Body of pancreas (tissue), 4 donors: ENCODE data around the gene KRABD2.

ENCODE experiments used
- ATAC-seq: fragments of 150-250 bp; one replicate; pipeline ENCODE4 v1.9.1; 2016
- DNase-seq, 4 donors: peaks; one replicate each; pipeline ENCODE4 v3.0.0-alpha.2; 2019
- H3K27ac ChIP-seq, 4 donors: fragments of 200-600 bp; sonication (generic); 1 replicate in 3 of 4; 2 replicates in 1 of 4; pipeline versions ENCODE4 v1.5.1 to v1.6.1; 2016 to 2019; ENCODE audit warnings: mild to moderate bottlenecking in 1 of 4, mixed read lengths in 1 of 4, moderate library complexity in 1 of 4
- H3K27me3 ChIP-seq, 2 donors: fragments of 200-600 bp; sonication (generic); one replicate each; pipeline ENCODE4 v1.6.0; 2016; ENCODE audit warnings: mild to moderate bottlenecking in 1 of 2
- H3K36me3 ChIP-seq, 2 donors: fragments of 200-600 bp; sonication (generic); replicated peaks in 1 of 2; 2 replicates each; pipeline ENCODE4 v1.5.1; 2016; ENCODE audit warnings: low read depth in 2 of 2; ENCODE audit not compliant: insufficient read depth in 1 of 2
- H3K4me1 ChIP-seq: fragments of 200-600 bp; sonication (generic); one replicate; pipeline ENCODE4 v1.6.0; 2016
- H3K4me3 ChIP-seq, 2 donors: fragments of 200-600 bp; sonication (generic); 1 replicate in 1 of 2; 2 replicates in 1 of 2; pipeline ENCODE4 v1.5.1; 2016 to 2019
- H3K9me3 ChIP-seq, 3 donors: fragments of 200-600 bp; sonication (generic); 1 replicate in 2 of 3; 2 replicates in 1 of 3; pipeline ENCODE4 v1.5.1; 2016
- POLR2A ChIP-seq, 3 donors: fragments of 450-650 bp; IDR thresholded peaks; one replicate each; pipeline ENCODE4 v1.6.1; 2016; ENCODE audit warnings: antibody characterized with exemption in 3 of 3, mild to moderate bottlenecking in 2 of 3
- WGBS, 2 donors: methylation state at CpG; one replicate each; pipeline ENCODE4 v1.1.5; 2017; 5-methylcytosine and 5-hydroxymethylcytosine counted together
- intact Hi-C: fragments of 100-400 bp; cut with DNase I; formaldehyde crosslinking; loops from one replicate; pipeline ENCODE4 v1.15.1; 2023
- TF ChIP-seq, protein P1 (sequence below), 7 experiments: fragments of 450-650 bp in 4 of 7; fragments of 200-600 bp in 3 of 7; sonication (generic) in 3 of 7; IDR thresholded peaks; one replicate each; pipeline ENCODE4 v1.5.1; 2016 to 2019; ENCODE audit warnings: antibody characterized with exemption in 7 of 7

Gene KRABD2

DNA sequence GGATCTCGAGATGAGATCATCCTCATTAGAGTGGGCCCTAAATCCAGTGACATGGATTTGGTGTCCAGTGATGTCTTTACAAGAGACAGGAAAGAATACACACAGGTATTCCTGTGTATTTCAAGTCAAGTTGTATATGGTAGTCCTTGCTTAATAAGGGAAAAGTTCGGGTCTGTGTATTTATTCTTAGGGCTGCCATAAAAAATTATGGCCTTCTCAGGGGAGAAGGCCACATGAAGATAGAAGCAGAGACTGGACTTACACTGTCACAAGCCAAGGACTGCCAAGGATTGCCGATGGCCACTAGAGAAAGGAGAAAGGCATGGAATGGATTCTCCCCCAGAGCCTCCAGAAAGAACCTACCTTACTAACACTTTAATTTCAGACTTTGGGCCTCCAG is 8.3 kb downstream of the KRABD2 start:
- Histone ChIP-seq H3K27ac (no peak overlapping the region), H3K27me3 (no peaks in the 10 kb centered on the region), H3K4me3 (no peak overlapping the region), H3K4me1 (no peaks in the 10 kb centered on the region), H3K9me3 (no peaks in the 10 kb centered on the region), H3K36me3 (peaks cover 0 to 6% of the 10 kb centered on the region in 2 donors)
- 82 to 97% methylated on average over 3 of the region's 3 CpGs for WGBS, 2 donors
- intact Hi-C loops = no loop called here
- TF ChIP-seq POLR2A (IDR thresholded peaks at IDR 0.05) = no peak
- TF ChIP-seq, protein P1, sequence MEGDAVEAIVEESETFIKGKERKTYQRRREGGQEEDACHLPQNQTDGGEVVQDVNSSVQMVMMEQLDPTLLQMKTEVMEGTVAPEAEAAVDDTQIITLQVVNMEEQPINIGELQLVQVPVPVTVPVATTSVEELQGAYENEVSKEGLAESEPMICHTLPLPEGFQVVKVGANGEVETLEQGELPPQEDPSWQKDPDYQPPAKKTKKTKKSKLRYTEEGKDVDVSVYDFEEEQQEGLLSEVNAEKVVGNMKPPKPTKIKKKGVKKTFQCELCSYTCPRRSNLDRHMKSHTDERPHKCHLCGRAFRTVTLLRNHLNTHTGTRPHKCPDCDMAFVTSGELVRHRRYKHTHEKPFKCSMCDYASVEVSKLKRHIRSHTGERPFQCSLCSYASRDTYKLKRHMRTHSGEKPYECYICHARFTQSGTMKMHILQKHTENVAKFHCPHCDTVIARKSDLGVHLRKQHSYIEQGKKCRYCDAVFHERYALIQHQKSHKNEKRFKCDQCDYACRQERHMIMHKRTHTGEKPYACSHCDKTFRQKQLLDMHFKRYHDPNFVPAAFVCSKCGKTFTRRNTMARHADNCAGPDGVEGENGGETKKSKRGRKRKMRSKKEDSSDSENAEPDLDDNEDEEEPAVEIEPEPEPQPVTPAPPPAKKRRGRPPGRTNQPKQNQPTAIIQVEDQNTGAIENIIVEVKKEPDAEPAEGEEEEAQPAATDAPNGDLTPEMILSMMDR (IDR thresholded peaks at IDR 0.05) = no peak
- ATAC-seq (no peak), DNase-seq (no peak)

DNA sequence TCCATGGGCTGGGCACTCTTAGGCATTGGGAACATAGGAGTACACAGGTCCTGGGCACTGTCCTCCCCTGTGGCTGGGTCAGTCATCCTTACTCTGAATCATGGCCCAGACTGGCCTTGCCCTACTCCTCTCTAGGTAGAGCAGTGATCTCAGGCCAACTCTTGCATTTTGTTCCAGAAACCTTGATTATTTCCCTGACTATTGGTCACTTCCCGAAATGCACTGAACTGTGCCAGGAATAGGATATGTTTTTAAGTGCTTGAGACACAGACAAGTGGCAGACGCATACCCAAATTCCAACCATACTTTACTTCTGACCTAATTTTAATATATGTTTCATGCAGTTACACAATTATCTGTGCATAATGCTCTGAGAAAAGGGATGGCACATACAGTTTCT is 10.3 kb downstream of the KRABD2 start:
- peak; percentile 30 for ATAC-seq
- WGBS, 2 donors = 87 to 88% methylated on average over 2 of the region's 2 CpGs
- intact Hi-C loops = no loop called here

GRCh38 chr17:8365143-8365542 is 11.4 kb downstream of the KRABD2 start:
- peaks cover 0 to 6% of the 10 kb centered on the region in 2 donors for H3K36me3 ChIP-seq
- no peak for DNase-seq
- no peaks in the 10 kb centered on the region for H3K9me3 ChIP-seq
- no peak overlapping the region for H3K4me3 ChIP-seq
- no peak for TF ChIP-seq POLR2A (IDR thresholded peaks at IDR 0.05)
- TF ChIP-seq, protein P1 (IDR thresholded peaks at IDR 0.05) = no peak
- WGBS, 2 donors = 75 to 77% methylated on average over 1 of the region's 1 CpG
- H3K4me1 ChIP-seq = peaks cover 10% of the 10 kb centered on the region
- H3K27ac ChIP-seq = peak overlapping the region in 1 of 4 donors; percentile 32
- intact Hi-C loops = no loop called here
- no peak for ATAC-seq
- H3K27me3 ChIP-seq = no peaks in the 10 kb centered on the region

More for the DNA sequence above, 10.3 kb downstream of the KRABD2 start:
- H3K4me3 ChIP-seq = no peak overlapping the region
- peaks cover 0 to 6% of the 10 kb centered on the region in 2 donors for H3K36me3 ChIP-seq
- peaks cover 4% of the 10 kb centered on the region for H3K4me1 ChIP-seq
- no peak for TF ChIP-seq POLR2A (IDR thresholded peaks at IDR 0.05)
- TF ChIP-seq, protein P1 (IDR thresholded peaks at IDR 0.05) = no peak
- DNase-seq = no peak
- H3K27me3 ChIP-seq = no peaks in the 10 kb centered on the region
- no peak overlapping the region for H3K27ac ChIP-seq
- no peaks in the 10 kb centered on the region for H3K9me3 ChIP-seq

GRCh38 chr17:8362651-8363332 is 13.7 kb downstream of the KRABD2 start:
- ATAC-seq (no peak), DNase-seq (no peak)
- H3K27ac ChIP-seq = no peak overlapping the region
- H3K27me3 ChIP-seq = no peaks in the 10 kb centered on the region
- no peaks in the 10 kb centered on the region for H3K9me3 ChIP-seq
- WGBS, 2 donors = 79 to 81% methylated on average over 4 of the region's 4 CpGs
- peaks cover 10% of the 10 kb centered on the region for H3K4me1 ChIP-seq
- intact Hi-C loops = no loop called here
- H3K4me3 ChIP-seq = no peak overlapping the region
- no peaks in the 10 kb centered on the region for H3K36me3 ChIP-seq
- TF ChIP-seq, protein P1 (IDR thresholded peaks at IDR 0.05) = no peak
- no peak for TF ChIP-seq POLR2A (IDR thresholded peaks at IDR 0.05)

- H3K36me3 ChIP-seq = no peaks in the 10 kb centered on the region
- WGBS, 2 donors = 47 to 59% methylated on average over 3 of the region's 3 CpGs
- H3K4me1 ChIP-seq = peaks cover 10% of the 10 kb centered on the region
- H3K4me3 ChIP-seq = no peak overlapping the region
- H3K9me3 ChIP-seq = no peaks in the 10 kb centered on the region
- peak overlapping the region in 2 of 4 donors; percentile 6 to 26 for H3K27ac ChIP-seq
- intact Hi-C loops = no loop called here
- ATAC-seq (no peak), DNase-seq (no peak)
- no peak for TF ChIP-seq POLR2A (IDR thresholded peaks at IDR 0.05)
- TF ChIP-seq, protein P1 (IDR thresholded peaks at IDR 0.05) = no peak
- H3K27me3 ChIP-seq = no peaks in the 10 kb centered on the region
These were observed 15.8 kb downstream of the KRABD2 start for GRCh38 chr17:8360751-8361150.
